PC-9 (cell line): ENCODE results near the gene TK1.

Source experiments
- CTCF ChIP-seq: fragments of 200-600 bp; sonication (generic); conservative IDR thresholded peaks from 2 replicates; pipeline ENCODE4 v1.6.1; 2017; ENCODE audit warnings: mixed run types, antibody characterized with exemption, mild to moderate bottlenecking, moderate library complexity
- EZH2 ChIP-seq: fragments of 200-600 bp; sonication (generic); IDR thresholded peaks from 2 replicates; pipeline ENCODE4 v1.8.0; 2017; ENCODE audit warnings: antibody characterized with exemption, low read depth

- TF ChIP-seq CTCF, result no peak
- no peak for TF ChIP-seq EZH2
Measured at GRCh38 chr17:78230252-78230962, 43.6 kb upstream of the TK1 start.
